Spinal cord (tissue), 10 donors: ENCODE data around the gene LIN28B. TPM values are rescaled to one million over a fixed set of nuclear protein-coding genes. Genes with fewer than 3 reads are reported as not detected.
"Not testable (repeated sequence)": the region's sequence is repeated elsewhere in the genome, so short reads cannot be mapped to it uniquely, and the experiment has no call there.

ENCODE experiments used
- DNase-seq, 6 donors: peaks; one replicate each; pipeline versions ENCODE4 v3.0.0 to v3.0.0-alpha.2; 2013 to 2015; ENCODE audit warnings: low spot score in 6 of 6, low read depth in 4 of 6
- H3K27ac ChIP-seq: one replicate; pipeline ENCODE4 v1.5.1; 2013; ENCODE audit warnings: low read depth, low read length, control low read depth
- H3K27me3 ChIP-seq: one replicate; pipeline ENCODE4 v1.6.1; 2013; ENCODE audit warnings: low read length; ENCODE audit not compliant: control insufficient read depth, insufficient read depth
- H3K36me3 ChIP-seq: one replicate; pipeline ENCODE4 v1.6.1; 2013; ENCODE audit warnings: low read length; ENCODE audit not compliant: control insufficient read depth, insufficient read depth
- H3K4me1 ChIP-seq: one replicate; pipeline ENCODE4 v1.6.1; 2013; ENCODE audit warnings: low read length; ENCODE audit not compliant: control insufficient read depth, insufficient read depth
- H3K4me3 ChIP-seq: one replicate; pipeline ENCODE4 v1.5.1; 2013; ENCODE audit warnings: low read depth, low read length, control low read depth
- H3K9me3 ChIP-seq: one replicate; pipeline ENCODE4 v1.6.1; 2013; ENCODE audit warnings: low read length; ENCODE audit not compliant: control insufficient read depth, insufficient read depth
- WGBS: methylation state at CpG from one replicate; pipeline ENCODE4 v1.1.5; 2013; ENCODE audit warnings: missing lambda C conversion rate; ENCODE audit not compliant: insufficient coverage; 5-methylcytosine and 5-hydroxymethylcytosine counted together
- polyA plus RNA-seq, 2 donors: library from polyadenylated mRNA; unstranded; fragments of 120-200 nt; gene quantifications; one replicate each; pipeline ENCODE4 v1.2.1, GENCODE V29; 2013; ENCODE audit not compliant: insufficient read length in 2 of 2
- total RNA-seq, 2 donors: library from RNA; depleted of rRNA in 1 of 2; stranded (reverse); fragments of 120-200 nt in 1 of 2; fragments of >200 nt in 1 of 2; gene quantifications; one replicate each; pipeline versions ENCODE4 v1.2.3 to v1.2.4, GENCODE V29; 2013 to 2014
- donor health status: healthy.

LIN28B gene
- total and polyA plus RNA-seq, 4 donors: 0.44 to 1.7 (median 1.1) TPM

DNA sequence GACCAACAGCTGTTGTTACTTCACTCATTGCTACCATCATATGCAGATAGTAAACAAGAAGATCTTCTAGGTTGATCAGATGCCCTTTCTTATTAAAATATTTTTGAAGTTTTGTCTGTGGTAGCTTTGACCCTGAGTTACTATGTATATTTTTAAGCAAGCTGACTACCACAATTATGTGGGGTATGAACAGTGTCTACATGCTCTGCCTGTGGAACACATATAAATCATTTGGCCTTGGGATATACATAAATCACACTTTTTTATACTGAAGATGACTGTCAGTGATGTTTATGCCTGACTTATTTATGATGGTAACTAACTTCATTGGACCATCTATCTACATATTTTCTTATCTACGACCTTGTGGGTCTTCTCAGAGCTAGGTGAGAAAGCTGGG is 44.2 kb downstream of the LIN28B start:
- Histone ChIP-seq H3K4me1 (no peaks in the 10 kb centered on the region), H3K27ac (no peak overlapping the region), H3K36me3 (no peaks in the 10 kb centered on the region), H3K27me3 (no peaks in the 10 kb centered on the region), H3K9me3 (no peaks in the 10 kb centered on the region), H3K4me3 (no peak overlapping the region)
- WGBS: no CpG with 5 or more reads among the region's 1 CpG
- DNase-seq: no peak

DNA sequence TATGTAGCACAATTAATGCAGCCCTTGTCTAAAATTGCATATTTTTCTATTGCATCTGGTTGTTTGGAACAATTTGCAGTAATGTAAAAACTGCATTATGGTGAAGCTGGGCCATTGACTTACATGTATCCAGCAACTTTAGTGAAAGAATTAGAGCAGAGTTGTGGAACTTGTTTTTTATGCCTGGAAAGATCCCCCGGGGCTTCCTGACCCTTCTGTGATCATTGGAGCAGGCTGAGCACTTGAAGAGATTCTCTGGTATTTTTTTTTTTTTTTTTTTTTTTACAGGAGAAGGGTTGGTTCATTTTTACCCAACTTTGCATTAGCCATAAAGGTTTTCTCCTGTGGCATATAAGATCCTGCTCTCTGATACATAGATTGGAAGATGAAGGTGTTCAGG is 45.0 kb downstream of the LIN28B start:
- no peaks in the 10 kb centered on the region for H3K4me1 ChIP-seq
- no peaks in the 10 kb centered on the region for H3K36me3 ChIP-seq
- no peaks in the 10 kb centered on the region for H3K9me3 ChIP-seq
- H3K27me3 ChIP-seq: no peaks in the 10 kb centered on the region
- H3K27ac ChIP-seq: no peak overlapping the region
- 67% methylated on average over 1 of the region's 1 CpG for WGBS
- no peak overlapping the region for H3K4me3 ChIP-seq
- DNase-seq: no peak

DNA sequence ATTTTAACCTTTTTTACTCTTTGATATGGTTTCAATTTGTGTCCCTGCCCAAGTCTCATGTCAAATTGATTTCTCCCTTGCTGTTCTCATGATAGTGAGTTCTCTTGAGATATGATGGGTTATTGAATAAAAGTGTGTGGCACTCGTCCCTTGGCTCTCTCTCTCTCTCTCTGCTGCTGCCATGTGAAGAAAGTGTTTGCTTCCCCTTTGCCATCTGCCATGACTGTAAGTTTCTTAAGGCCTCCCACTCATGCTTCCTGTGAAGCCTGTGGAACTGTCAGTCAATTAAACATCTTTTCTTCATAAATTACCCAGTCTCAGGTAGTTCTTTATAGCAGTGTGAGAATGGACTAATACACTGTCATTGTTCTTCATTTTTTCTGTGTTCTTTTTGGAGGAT is 48.5 kb downstream of the LIN28B start:
- Histone ChIP-seq H3K4me1 (no peaks in the 10 kb centered on the region), H3K9me3 (no peaks in the 10 kb centered on the region), H3K27ac (no peak overlapping the region), H3K36me3 (no peaks in the 10 kb centered on the region), H3K27me3 (no peaks in the 10 kb centered on the region), H3K4me3 (no peak overlapping the region)
- no CpG with 5 or more reads among the region's 1 CpG for WGBS
- peak in 1 of 6 donors; percentile 21 for DNase-seq

DNA sequence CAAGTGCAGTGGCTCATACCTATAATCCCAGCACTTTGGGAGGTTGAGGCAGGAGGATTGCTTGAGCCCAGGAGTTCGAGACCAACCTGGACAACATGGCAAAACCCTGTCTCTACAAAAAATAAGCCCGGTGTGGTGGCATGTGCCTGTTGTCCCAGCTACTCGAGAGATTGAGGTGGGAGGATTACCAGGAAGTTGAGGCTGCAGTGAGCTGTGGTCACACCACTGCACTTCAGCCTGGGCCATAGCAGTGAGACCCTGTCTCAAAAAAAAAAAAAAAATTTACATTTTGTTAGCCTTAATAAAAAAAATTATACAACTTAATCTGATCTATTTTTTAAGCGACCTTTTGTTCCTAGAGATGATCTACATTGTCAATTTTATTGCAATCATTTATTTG is 56.6 kb downstream of the LIN28B start:
- DNase-seq, H3K27ac ChIP-seq, H3K9me3 ChIP-seq, H3K27me3 ChIP-seq, H3K36me3 ChIP-seq, H3K4me3 ChIP-seq, H3K4me1 ChIP-seq: not testable (repeated sequence)
- no CpG with 5 or more reads among the region's 4 CpGs for WGBS

DNA sequence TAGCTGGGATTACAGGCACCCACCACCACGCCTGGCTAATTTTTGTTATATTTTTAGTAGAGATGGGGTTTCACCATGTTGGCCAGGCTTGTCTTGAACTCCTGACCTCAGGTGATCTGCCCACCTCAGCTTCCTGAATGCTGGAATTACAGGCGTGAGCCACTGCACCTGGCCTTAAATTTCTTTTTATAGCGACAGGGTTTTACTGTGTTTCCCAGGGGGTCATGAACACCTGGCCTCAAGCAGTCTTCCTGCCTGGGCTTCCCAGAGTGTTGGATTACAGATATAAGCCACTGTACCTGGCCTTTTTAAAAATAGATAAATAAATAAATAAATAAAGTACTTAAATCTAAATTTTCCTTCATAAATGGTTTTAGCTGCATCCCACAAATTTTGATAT is 57.5 kb downstream of the LIN28B start:
- DNase-seq: no peak
- no peaks in the 10 kb centered on the region for H3K9me3 ChIP-seq
- H3K4me3 ChIP-seq: no peak overlapping the region
- H3K36me3 ChIP-seq: no peaks in the 10 kb centered on the region
- H3K27ac ChIP-seq: no peak overlapping the region
- no peaks in the 10 kb centered on the region for H3K4me1 ChIP-seq
- no peaks in the 10 kb centered on the region for H3K27me3 ChIP-seq
- 90% methylated on average over 1 of the region's 3 CpGs for WGBS

DNA sequence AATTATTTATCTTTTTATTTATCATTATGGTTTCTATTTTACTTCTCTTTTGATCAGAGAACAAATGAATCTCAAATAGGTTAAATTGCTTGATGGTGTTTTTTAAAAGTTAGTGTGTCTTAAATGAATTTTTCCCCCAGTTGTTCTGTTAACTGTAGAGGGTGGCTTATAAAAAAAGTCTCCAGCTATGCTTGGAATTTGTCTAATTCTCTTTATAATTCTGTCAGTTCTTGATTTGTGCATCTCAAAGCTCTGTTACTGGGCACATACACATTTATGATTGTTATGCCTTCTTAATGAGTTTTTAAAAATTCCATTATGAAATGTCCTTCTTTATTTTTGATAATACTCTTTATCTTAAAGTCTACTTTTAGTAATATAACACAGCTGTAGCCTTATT is 58.0 kb downstream of the LIN28B start:
- Histone ChIP-seq H3K27ac (no peak overlapping the region), H3K27me3 (no peaks in the 10 kb centered on the region), H3K4me3 (no peak overlapping the region), H3K4me1 (no peaks in the 10 kb centered on the region), H3K36me3 (no peaks in the 10 kb centered on the region), H3K9me3 (no peaks in the 10 kb centered on the region)
- no peak for DNase-seq

DNA sequence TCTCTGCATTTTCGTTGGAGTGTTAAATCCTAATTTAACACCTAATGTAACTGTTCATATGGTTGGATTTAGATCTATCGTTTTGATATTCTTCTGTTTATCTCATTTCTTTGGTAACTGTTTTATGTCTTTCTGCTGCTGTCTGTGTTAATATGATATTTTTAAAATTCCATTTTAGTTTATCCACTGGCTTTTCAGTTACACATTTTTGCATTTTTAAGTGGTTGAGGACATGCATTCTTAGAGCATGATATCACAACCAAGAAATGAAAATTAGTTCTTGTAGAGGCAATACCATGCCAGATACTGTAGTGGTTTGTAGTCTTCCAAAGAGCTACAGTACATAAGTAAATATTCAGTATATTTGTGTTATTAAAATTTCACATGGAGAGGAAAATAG is 58.6 kb downstream of the LIN28B start:
- Histone ChIP-seq H3K36me3 (no peaks in the 10 kb centered on the region), H3K27me3 (no peaks in the 10 kb centered on the region), H3K4me3 (no peak overlapping the region), H3K27ac (no peak overlapping the region), H3K9me3 (no peaks in the 10 kb centered on the region), H3K4me1 (no peaks in the 10 kb centered on the region)
- DNase-seq: no peak
- WGBS: no CpG with 5 or more reads among the region's 2 CpGs

DNA sequence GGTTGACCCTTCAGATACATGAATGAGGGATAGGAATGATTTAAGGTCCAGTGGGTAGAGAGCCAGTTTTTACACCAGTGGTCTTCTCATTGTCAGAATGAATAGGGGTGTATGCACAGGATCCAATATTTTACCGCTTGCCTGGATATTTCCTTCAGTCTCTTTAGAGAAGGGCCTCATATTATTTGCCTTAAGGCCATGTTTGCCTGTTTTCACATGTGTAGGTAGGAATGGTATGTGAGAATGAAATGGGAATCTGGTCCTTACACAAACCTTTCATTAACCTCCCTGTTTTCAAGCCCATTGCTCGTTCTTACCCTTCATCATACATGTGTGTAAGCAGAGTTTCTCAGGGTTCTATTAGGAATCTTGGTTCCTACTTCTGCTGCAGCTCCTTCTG is 62.4 kb downstream of the LIN28B start:
- no peak for DNase-seq
- no peak overlapping the region for H3K4me3 ChIP-seq
- H3K27ac ChIP-seq: no peak overlapping the region
- no peaks in the 10 kb centered on the region for H3K9me3 ChIP-seq
- no peaks in the 10 kb centered on the region for H3K27me3 ChIP-seq
- no peaks in the 10 kb centered on the region for H3K4me1 ChIP-seq
- H3K36me3 ChIP-seq: no peaks in the 10 kb centered on the region
- 100% methylated on average over 1 of the region's 2 CpGs for WGBS

DNA sequence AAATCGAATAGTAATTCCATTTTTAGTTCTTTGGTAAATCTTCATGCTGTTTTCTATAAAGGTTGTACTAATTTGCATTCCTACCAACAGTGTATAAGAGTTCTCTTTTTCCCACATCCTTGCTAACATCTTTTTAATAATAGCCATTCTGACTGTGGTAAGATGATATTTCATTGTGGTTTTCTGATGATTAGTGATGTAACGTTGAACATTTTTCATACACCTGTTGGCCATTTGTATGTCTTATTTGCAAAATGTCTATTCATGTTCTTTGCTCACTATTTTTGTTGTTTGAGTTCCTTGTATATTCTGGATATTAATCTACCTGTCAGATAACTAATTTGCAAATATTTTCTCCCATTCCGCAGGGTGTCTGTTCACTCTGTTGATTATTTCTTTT is 64.5 kb downstream of the LIN28B start:
- Histone ChIP-seq H3K9me3 (no peaks in the 10 kb centered on the region), H3K27me3 (no peaks in the 10 kb centered on the region), H3K4me1 (no peaks in the 10 kb centered on the region), H3K4me3 (no peak overlapping the region), H3K36me3 (no peaks in the 10 kb centered on the region), H3K27ac (no peak overlapping the region)
- no CpG with 5 or more reads among the region's 3 CpGs for WGBS
- DNase-seq: no peak

DNA sequence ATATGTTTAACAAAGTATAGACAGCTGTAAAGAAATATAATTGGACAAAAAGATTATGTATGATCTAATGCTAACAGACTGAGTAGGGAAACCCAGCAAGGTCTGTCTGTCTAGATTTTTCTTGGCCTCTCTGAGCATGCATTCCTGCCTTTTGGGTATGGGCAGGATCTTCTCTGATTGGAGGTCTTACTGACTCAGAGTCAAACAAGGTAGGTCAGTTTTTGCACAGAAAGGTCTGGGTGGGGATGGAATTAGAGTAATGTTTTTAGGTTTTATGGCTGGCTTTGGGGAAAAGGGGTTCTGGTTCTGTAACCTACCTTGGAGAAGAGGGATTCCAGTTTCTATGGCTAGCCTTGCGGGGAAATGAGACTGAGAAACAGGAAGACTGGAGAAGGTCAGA is 65.5 kb downstream of the LIN28B start:
- Histone ChIP-seq H3K27ac (no peak overlapping the region), H3K4me3 (no peak overlapping the region), H3K27me3 (no peaks in the 10 kb centered on the region), H3K36me3 (no peaks in the 10 kb centered on the region), H3K4me1 (no peaks in the 10 kb centered on the region), H3K9me3 (no peaks in the 10 kb centered on the region)
- WGBS: 89% methylated on average over 1 of the region's 1 CpG
- no peak for DNase-seq
